ENCODE measurements around the gene SLC26A11.

GRCh38 chr17:80189611-80190010 lies 30.6 kb upstream of the SLC26A11 start:
- no peak for TF ChIP-seq L3MBTL2 (conservative IDR thresholded peaks at IDR 0.05)
- no peak for TF ChIP-seq SP1 (IDR thresholded peaks at IDR 0.05)
- no peak for TF ChIP-seq FOXM1 (IDR thresholded peaks at IDR 0.05; ENCODE audit: borderline replicate concordance)
- no peak for TF ChIP-seq NFRKB (IDR thresholded peaks at IDR 0.05)
- TF ChIP-seq FOXK2 (IDR thresholded peaks at IDR 0.05): no peak
- no peak for TF ChIP-seq FOXA1 (IDR thresholded peaks at IDR 0.05)
- TF ChIP-seq ELF4 (IDR thresholded peaks at IDR 0.05): no peak
- TF ChIP-seq BHLHE40 (IDR thresholded peaks at IDR 0.05; ENCODE audit: borderline replicate concordance): no peak
- TF ChIP-seq SUZ12 (IDR thresholded peaks at IDR 0.05): no peak
- no peak for TF ChIP-seq ZNF384 (IDR thresholded peaks at IDR 0.05)
- TF ChIP-seq TARDBP (IDR thresholded peaks at IDR 0.05): no peak
- TF ChIP-seq CTBP1 (IDR thresholded peaks at IDR 0.05; ENCODE audit: borderline replicate concordance): no peak

Data from HEK293T (cell line).